ENCODE results near the gene BHLHE40. TPM values are rescaled to one million over a fixed set of nuclear protein-coding genes. Genes with fewer than 3 reads are reported as not detected.

The BHLHE40 gene
- total and polyA plus RNA-seq, 2 donors (not counting 3 experiments of a cell fraction or from before 2014, with no cell fraction given) = 40.3 to 57.9 TPM

DNA sequence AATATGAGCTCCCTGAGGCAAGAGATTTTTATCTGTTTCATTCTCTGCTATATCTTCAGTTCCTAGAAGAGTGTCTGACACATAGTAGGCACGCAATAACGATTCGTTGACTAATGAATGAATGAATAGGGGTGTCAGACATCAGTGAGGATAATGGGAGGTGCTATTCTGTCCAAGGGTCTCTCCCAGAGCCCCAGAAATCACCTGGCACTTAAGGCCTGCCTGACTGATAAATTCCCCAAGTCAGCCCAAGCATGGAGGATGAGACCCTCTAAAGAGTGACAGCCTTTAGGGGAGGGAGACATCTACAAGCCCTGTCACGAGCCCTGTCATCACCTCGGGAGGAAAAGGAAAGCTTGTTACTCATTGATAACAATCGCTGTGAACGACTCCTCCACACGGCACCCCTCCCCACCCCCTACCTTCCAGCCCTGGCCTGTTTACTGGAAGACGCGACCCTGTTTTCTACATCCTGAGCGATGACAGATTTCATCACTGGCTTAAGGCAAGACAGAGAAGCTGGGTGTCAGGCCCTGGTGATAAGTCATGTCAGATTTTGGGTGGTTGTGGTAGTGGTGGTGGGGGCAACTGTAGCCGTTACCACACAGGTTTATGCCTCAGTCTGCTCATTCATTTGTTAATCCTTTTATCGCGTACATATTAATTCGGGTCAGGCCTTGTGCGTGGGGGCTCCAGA lies 23.1 kb downstream of the BHLHE40 start:
- TF ChIP-seq GATA2 (IDR thresholded peaks at IDR 0.05; ENCODE audit: insufficient read depth, insufficient read length, low read depth, low read length) = peak; percentile 59
- TF ChIP-seq POLR2A (IDR thresholded peaks at IDR 0.05; ENCODE audit: low read depth, low read length) = no peak
- Histone ChIP-seq H3K9me3 (replicated peaks; ENCODE audit: control insufficient read depth, insufficient read depth, low read length) (no peaks in the 10 kb centered on the region), H3K9ac (replicated peaks; ENCODE audit: extremely low read depth, insufficient read depth, low read length) (no peak overlapping the region), H3K4me3 (replicated peaks in 1 of 3; ENCODE audit: insufficient read depth in 1 of 3, low read depth in 1 of 3, low read length in 3 of 3) (no peak overlapping the region), H3K4me2 (ENCODE audit: insufficient read depth, low read length) (no peak overlapping the region), H3K79me2 (ENCODE audit: control insufficient read depth, insufficient read depth, low read length) (no peaks in the 10 kb centered on the region), H4K20me1 (replicated peaks; ENCODE audit: control insufficient read depth, extremely low read depth, insufficient read depth, low read length) (no peaks in the 10 kb centered on the region), H3K27me3 (ENCODE audit: control insufficient read depth in 2 of 2, insufficient read depth in 2 of 2, low read length in 2 of 2) (no peaks in the 10 kb centered on the region), H3K9me1 (replicated peaks; ENCODE audit: control insufficient read depth, extremely low read depth, insufficient read depth, low read length) (no peaks in the 10 kb centered on the region), H3K36me3 (ENCODE audit: control insufficient read depth in 2 of 2, extremely low read depth in 1 of 2, insufficient read depth in 2 of 2, low read length in 2 of 2) (no peaks in the 10 kb centered on the region), H3K27ac (ENCODE audit: insufficient read depth, low read depth, low read length) (no peak overlapping the region), H3K4me1 (ENCODE audit: control insufficient read depth, extremely low read depth, insufficient read depth, low read length) (no peaks in the 10 kb centered on the region), H2AFZ (ENCODE audit: low read depth, low read length) (no peak overlapping the region)
- POLR2A ChIA-PET = interaction anchor here (0.9 kb wide), 1 partner anchor 21 kb away, joined by 3 read pairs; no protein-coding TSS in a partner anchor
- CTCF ChIA-PET = interaction anchor here (0.7 to 1.0 kb wide), 2 partner anchors 10 to 22 kb away, joined by 3 to 4 read pairs; no protein-coding TSS in a partner anchor
- intact Hi-C loops (cut with micrococcal nuclease) (no loop called here), dilution Hi-C loops (cut with MboI; ENCODE audit: extremely low pct_ligation_motif_present, low sequenced_read_pairs) (no loop called here)
- peak; percentile 42 for FAIRE-seq
- DNase-seq (ENCODE audit: low read depth, low spot score) = no peak
- BruUV-seq (replicated peaks) = no TSS peak

DNA sequence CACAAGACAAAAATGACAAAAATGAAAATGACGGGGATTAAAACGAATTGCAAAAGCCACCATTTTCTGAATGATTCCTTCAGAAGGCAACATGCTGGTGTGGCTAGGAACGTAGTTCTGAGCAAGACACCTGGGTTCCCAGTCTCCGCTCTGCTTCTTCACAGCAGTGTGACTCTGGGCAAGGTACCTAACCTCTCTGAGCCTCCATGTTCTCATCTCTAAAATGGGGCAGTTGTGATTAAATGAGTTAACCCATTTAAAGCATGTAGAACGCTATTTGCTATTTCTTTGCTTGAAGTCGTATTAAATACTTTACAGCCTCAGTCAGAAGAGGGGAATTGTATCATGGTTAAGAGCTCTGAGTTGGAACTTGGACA lies 23.6 kb downstream of the BHLHE40 start:
- dilution Hi-C loops (cut with MboI; ENCODE audit: extremely low pct_ligation_motif_present, low sequenced_read_pairs) = no loop called here

More for the DNA sequence above, 23.6 kb downstream of the BHLHE40 start:
- intact Hi-C loops (cut with micrococcal nuclease) = no loop called here
- BruUV-seq (replicated peaks) = no TSS peak
- Histone ChIP-seq H3K36me3 (ENCODE audit: control insufficient read depth in 2 of 2, extremely low read depth in 1 of 2, insufficient read depth in 2 of 2, low read length in 2 of 2) (no peaks in the 10 kb centered on the region), H3K9me3 (replicated peaks; ENCODE audit: control insufficient read depth, insufficient read depth, low read length) (no peaks in the 10 kb centered on the region), H3K4me3 (replicated peaks in 1 of 3; ENCODE audit: insufficient read depth in 1 of 3, low read depth in 1 of 3, low read length in 3 of 3) (no peak overlapping the region), H3K27ac (ENCODE audit: insufficient read depth, low read depth, low read length) (no peak overlapping the region), H3K79me2 (ENCODE audit: control insufficient read depth, insufficient read depth, low read length) (no peaks in the 10 kb centered on the region), H3K4me2 (ENCODE audit: insufficient read depth, low read length) (no peak overlapping the region), H3K27me3 (ENCODE audit: control insufficient read depth in 2 of 2, insufficient read depth in 2 of 2, low read length in 2 of 2) (no peaks in the 10 kb centered on the region), H3K9me1 (replicated peaks; ENCODE audit: control insufficient read depth, extremely low read depth, insufficient read depth, low read length) (no peaks in the 10 kb centered on the region), H3K9ac (replicated peaks; ENCODE audit: extremely low read depth, insufficient read depth, low read length) (no peak overlapping the region), H4K20me1 (replicated peaks; ENCODE audit: control insufficient read depth, extremely low read depth, insufficient read depth, low read length) (no peaks in the 10 kb centered on the region), H3K4me1 (ENCODE audit: control insufficient read depth, extremely low read depth, insufficient read depth, low read length) (no peaks in the 10 kb centered on the region), H2AFZ (ENCODE audit: low read depth, low read length) (no peak overlapping the region)
- DNase-seq (ENCODE audit: low read depth, low spot score) (no peak), FAIRE-seq (no peak)
- ChIA-PET POLR2A (interaction anchor here (0.9 kb wide), 1 partner anchor 20 kb away, joined by 3 read pairs; no protein-coding TSS in a partner anchor), CTCF (no interaction called here)
- TF ChIP-seq, protein P1, sequence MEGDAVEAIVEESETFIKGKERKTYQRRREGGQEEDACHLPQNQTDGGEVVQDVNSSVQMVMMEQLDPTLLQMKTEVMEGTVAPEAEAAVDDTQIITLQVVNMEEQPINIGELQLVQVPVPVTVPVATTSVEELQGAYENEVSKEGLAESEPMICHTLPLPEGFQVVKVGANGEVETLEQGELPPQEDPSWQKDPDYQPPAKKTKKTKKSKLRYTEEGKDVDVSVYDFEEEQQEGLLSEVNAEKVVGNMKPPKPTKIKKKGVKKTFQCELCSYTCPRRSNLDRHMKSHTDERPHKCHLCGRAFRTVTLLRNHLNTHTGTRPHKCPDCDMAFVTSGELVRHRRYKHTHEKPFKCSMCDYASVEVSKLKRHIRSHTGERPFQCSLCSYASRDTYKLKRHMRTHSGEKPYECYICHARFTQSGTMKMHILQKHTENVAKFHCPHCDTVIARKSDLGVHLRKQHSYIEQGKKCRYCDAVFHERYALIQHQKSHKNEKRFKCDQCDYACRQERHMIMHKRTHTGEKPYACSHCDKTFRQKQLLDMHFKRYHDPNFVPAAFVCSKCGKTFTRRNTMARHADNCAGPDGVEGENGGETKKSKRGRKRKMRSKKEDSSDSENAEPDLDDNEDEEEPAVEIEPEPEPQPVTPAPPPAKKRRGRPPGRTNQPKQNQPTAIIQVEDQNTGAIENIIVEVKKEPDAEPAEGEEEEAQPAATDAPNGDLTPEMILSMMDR (IDR thresholded peaks at IDR 0.05; ENCODE audit: extremely low read depth in 1 of 2, insufficient read depth in 1 of 2, low read depth in 1 of 2, low read length in 2 of 2) = no peak
- no peak for TF ChIP-seq POLR2A (IDR thresholded peaks at IDR 0.05; ENCODE audit: low read depth, low read length)
- no peak for TF ChIP-seq GATA2 (IDR thresholded peaks at IDR 0.05; ENCODE audit: insufficient read depth, insufficient read length, low read depth, low read length)
- no peak for TF ChIP-seq JUN (IDR thresholded peaks at IDR 0.05; ENCODE audit: borderline replicate concordance, insufficient read depth, insufficient read length, low read depth)
